Peyer's patch (tissue), 4 donors: ENCODE measurements around the gene CCR4. TPM values are rescaled to one million over a fixed set of nuclear protein-coding genes. Genes with fewer than 3 reads are reported as not detected.
"Not testable (repeated sequence)": the region's sequence is repeated elsewhere in the genome, so short reads cannot be mapped to it uniquely, and the experiment has no call there.

Source experiments
- DNase-seq, 3 donors: peaks; one replicate each; pipeline ENCODE4 v3.0.0-alpha.2; 2017 to 2019
- H3K27ac ChIP-seq, 4 donors: fragments of 200-600 bp; sonication (generic); one replicate each; pipeline ENCODE4 v1.5.1; 2016 to 2019
- H3K27me3 ChIP-seq, 2 donors: fragments of 200-600 bp; sonication (generic); one replicate each; pipeline ENCODE4 v1.5.1; 2019
- H3K36me3 ChIP-seq, 3 donors: fragments of 200-600 bp; sonication (generic); one replicate each; pipeline ENCODE4 v1.5.1; 2016 to 2019
- H3K4me1 ChIP-seq, 4 donors: fragments of 200-600 bp; sonication (generic); one replicate each; pipeline ENCODE4 v1.5.1; 2016 to 2019
- H3K4me3 ChIP-seq, 4 donors: fragments of 200-600 bp; sonication (generic); 1 replicate in 3 of 4; 2 replicates in 1 of 4; pipeline ENCODE4 v1.5.1; 2016 to 2019; ENCODE audit warnings: mild to moderate bottlenecking in 1 of 4
- H3K9me3 ChIP-seq, 4 donors: fragments of 200-600 bp; sonication (generic); one replicate each; pipeline ENCODE4 v1.5.1; 2016 to 2019; ENCODE audit warnings: mild to moderate bottlenecking in 1 of 4
- POLR2A ChIP-seq, 2 donors: fragments of 450-650 bp; IDR thresholded peaks; one replicate each; pipeline ENCODE4 v1.5.1; 2017; ENCODE audit warnings: antibody characterized with exemption in 2 of 2, mild to moderate bottlenecking in 2 of 2, moderate library complexity in 2 of 2
- total RNA-seq, 4 donors: library from RNA; depleted of rRNA; stranded (reverse); fragments of >200 nt; gene quantifications; one replicate each; pipeline ENCODE4 v1.1.0, GENCODE V29; 2016
- TF ChIP-seq, protein P1 (sequence below), 6 experiments: fragments of 450-650 bp in 4 of 6; fragments of 200-600 bp in 2 of 6; sonication (generic) in 1 of 6; IDR thresholded peaks; one replicate each; pipeline ENCODE4 v1.5.1; 2017 to 2019; ENCODE audit warnings: antibody characterized with exemption in 6 of 6, mild to moderate bottlenecking in 3 of 6, moderate library complexity in 1 of 6

Gene CCR4
- total RNA-seq, 4 donors from 2014 or later: not detected

DNA sequence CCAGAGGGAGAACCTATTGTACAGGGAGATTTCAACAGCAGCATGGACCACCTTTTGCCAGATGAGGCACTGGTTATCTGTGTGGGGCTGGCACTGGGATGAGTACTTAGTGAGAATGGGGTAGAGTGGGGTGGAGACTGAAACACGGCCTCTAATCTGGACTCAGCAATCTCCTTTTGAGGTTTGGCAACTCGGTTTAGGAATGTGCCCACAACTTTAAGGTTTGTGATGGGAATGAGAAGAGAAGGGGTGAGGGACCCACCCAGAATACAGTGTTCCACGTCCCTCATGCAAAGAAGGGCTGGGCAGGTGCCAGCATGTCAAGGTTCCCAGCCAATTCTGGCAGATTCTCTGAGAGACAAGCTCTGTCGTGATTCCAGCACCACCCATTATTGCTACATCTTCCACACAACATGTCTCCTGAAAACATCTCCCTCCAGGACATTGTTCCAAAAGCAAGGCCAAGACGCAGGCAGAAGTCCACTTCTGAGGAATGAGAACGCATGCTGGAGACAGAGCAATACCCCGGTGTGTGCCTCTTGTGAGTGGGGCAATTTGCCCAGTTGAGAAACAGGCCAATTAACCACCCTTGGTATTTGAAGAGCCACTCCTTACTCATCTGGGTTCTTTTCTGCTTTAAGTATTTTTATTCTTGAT is 37.5 kb upstream of the CCR4 start:
- Histone ChIP-seq H3K9me3 (peaks cover 0 to 8% (median 4%) of the 10 kb centered on the region in 4 donors), H3K27me3 (no peaks in the 10 kb centered on the region), H3K36me3 (no peaks in the 10 kb centered on the region), H3K27ac (no peak overlapping the region), H3K4me3 (no peak overlapping the region), H3K4me1 (no peaks in the 10 kb centered on the region)
- DNase-seq: no peak
- TF ChIP-seq, protein P1, sequence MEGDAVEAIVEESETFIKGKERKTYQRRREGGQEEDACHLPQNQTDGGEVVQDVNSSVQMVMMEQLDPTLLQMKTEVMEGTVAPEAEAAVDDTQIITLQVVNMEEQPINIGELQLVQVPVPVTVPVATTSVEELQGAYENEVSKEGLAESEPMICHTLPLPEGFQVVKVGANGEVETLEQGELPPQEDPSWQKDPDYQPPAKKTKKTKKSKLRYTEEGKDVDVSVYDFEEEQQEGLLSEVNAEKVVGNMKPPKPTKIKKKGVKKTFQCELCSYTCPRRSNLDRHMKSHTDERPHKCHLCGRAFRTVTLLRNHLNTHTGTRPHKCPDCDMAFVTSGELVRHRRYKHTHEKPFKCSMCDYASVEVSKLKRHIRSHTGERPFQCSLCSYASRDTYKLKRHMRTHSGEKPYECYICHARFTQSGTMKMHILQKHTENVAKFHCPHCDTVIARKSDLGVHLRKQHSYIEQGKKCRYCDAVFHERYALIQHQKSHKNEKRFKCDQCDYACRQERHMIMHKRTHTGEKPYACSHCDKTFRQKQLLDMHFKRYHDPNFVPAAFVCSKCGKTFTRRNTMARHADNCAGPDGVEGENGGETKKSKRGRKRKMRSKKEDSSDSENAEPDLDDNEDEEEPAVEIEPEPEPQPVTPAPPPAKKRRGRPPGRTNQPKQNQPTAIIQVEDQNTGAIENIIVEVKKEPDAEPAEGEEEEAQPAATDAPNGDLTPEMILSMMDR (IDR thresholded peaks at IDR 0.05): no peak
- no peak for TF ChIP-seq POLR2A (IDR thresholded peaks at IDR 0.05)

DNA sequence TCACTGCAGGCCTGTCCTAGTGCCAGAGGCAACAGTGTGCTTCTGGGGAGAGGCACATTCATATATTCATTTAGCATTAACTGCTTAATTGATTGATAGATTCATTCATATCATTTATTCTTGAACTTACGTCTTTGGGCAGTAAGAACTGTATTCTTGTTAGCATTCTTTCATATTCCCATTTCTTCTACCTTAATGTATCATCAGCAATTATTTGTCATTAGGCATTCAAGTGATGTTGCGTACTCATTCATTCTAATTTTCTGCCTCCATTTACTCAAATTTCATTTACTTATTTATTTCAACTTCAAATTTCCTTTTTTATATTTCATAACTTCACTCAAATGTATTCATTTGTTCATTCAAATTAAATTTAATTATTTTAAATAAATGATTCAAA is 31.5 kb upstream of the CCR4 start:
- TF ChIP-seq POLR2A (IDR thresholded peaks at IDR 0.05): no peak
- TF ChIP-seq, protein P1 (IDR thresholded peaks at IDR 0.05): no peak
- peaks cover 0 to 8% (median 4%) of the 10 kb centered on the region in 4 donors for H3K9me3 ChIP-seq

DNA sequence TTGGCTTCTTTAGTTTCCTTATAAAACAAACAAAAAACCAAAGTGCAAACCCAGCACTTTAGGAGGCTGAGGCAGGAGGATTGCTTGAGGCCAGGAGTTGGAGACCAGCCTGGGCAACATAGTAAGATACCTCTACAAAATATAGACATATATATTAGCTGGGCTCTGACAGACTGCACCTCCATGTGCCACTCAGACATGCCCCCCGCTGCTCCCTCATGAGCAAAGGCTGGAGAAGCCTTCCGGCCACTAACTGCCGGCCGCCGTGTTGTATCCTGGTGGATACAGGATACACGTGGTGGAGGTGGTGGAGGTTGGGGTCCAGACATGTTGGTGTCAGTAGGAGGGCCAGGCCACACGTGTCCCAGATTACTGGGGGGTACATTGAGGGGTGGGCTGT is 29.4 kb upstream of the CCR4 start:
- H3K27me3 ChIP-seq: no peaks in the 10 kb centered on the region
- no peak overlapping the region for H3K27ac ChIP-seq
- peaks cover 0 to 6% (median 2%) of the 10 kb centered on the region in 4 donors for H3K9me3 ChIP-seq
- TF ChIP-seq, protein P1 (IDR thresholded peaks at IDR 0.05): no peak
- no peaks in the 10 kb centered on the region for H3K4me1 ChIP-seq
- no peak for DNase-seq
- no peak overlapping the region for H3K4me3 ChIP-seq
- no peaks in the 10 kb centered on the region for H3K36me3 ChIP-seq

More for the DNA sequence above, 31.5 kb upstream of the CCR4 start:
- no peaks in the 10 kb centered on the region for H3K36me3 ChIP-seq
- no peak for DNase-seq
- no peaks in the 10 kb centered on the region for H3K4me1 ChIP-seq
- H3K4me3 ChIP-seq: no peak overlapping the region
- H3K27me3 ChIP-seq: no peaks in the 10 kb centered on the region
- H3K27ac ChIP-seq: no peak overlapping the region

DNA sequence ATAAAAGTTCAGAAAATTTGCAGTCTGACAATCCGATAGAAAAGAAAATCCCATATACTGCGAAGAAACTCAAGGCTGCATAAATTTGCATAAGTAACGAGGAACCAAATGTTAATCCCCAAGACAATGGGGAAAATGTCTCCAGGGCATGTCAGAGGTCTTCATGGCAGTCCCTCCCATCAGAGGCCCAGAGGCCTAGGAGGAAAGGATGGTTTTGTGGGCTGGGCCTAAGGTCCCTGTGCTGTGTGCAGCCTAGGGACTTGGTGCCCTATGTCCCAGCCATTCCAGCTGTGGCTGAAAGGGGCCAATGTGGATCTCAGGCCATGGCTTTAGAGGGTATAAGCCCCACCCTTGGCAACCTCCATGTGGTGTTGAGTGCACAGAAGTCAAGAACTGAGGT is 21.3 kb upstream of the CCR4 start:
- H3K4me3 ChIP-seq: no peak overlapping the region
- no peaks in the 10 kb centered on the region for H3K27me3 ChIP-seq
- TF ChIP-seq POLR2A (IDR thresholded peaks at IDR 0.05): no peak
- TF ChIP-seq, protein P1 (IDR thresholded peaks at IDR 0.05): no peak
- H3K27ac ChIP-seq: no peak overlapping the region
- H3K4me1 ChIP-seq: no peaks in the 10 kb centered on the region
- DNase-seq: no peak
- no peaks in the 10 kb centered on the region for H3K36me3 ChIP-seq
- H3K9me3 ChIP-seq: no peaks in the 10 kb centered on the region

DNA sequence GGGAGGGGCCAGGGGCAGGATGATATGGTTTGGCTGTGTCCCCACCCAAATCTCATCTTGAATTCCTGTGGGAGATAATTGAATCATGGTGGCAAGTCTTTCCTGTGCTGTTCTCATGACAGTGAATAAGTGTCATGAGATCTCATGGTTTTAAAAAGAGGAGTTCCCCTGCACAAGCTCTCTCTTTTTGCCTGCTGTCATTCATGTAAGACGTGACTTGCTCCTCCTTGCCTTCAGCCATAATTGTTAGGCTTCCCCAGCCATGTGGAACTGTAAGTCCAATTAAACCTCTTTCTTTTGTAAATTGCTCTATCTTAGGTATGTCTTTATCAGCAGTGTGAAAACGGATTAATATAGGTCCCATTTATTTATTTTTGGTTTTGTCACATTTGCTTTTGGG is 20.2 kb upstream of the CCR4 start:
- not testable (repeated sequence) for H3K27me3 ChIP-seq, H3K4me3 ChIP-seq, DNase-seq, H3K27ac ChIP-seq, H3K36me3 ChIP-seq, H3K4me1 ChIP-seq, H3K9me3 ChIP-seq

DNA sequence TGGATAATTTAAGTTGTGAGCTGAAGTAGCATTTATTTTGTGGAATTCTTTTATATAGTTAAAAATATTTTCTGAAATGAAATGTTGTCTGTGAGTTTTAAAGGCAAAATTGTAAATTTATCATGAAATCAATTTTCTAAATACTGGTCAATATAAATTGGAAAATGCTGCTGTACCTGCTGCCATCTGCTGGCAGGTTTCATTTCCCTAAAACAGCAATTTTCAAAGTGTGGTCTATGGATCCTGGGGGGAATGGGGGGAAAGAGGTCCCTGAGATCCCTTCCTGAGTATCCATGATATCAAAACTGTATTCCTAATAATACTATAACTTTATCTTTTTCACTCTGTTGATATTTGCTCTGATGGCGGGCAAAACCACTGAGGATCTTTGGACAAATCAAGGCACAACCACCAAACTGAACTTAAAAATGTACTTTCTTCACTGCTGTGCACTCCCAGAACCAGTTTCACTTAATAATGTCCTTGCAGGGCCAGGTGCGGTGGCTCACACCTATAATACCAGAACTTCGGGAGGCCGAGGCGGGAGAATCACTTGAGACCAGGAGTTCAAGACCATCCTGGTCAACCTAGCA is 17.2 kb upstream of the CCR4 start:
- no peaks in the 10 kb centered on the region for H3K36me3 ChIP-seq
- H3K9me3 ChIP-seq: no peaks in the 10 kb centered on the region
- no peak overlapping the region for H3K27ac ChIP-seq
- no peak overlapping the region for H3K4me3 ChIP-seq
- TF ChIP-seq, protein P1 (IDR thresholded peaks at IDR 0.05): peak in 5 of 6 experiments; percentile 50 to 60 (median 58)
- TF ChIP-seq POLR2A (IDR thresholded peaks at IDR 0.05): no peak
- H3K27me3 ChIP-seq: no peaks in the 10 kb centered on the region
- peak in 1 of 3 donors; percentile 62 for DNase-seq
- no peaks in the 10 kb centered on the region for H3K4me1 ChIP-seq
